GOT3 (cell line): ENCODE measurements around the gene ZNF582.
"Not testable (repeated sequence)": the region's sequence is repeated elsewhere in the genome, so short reads cannot be mapped to it uniquely, and the experiment has no call there.

Experiments used
- DNase-seq: peaks from one replicate; lab custom pipeline; 2025; ENCODE audit warnings: mixed read lengths; lab: John Stamatoyannopoulos, UW

The ZNF582 gene

DNA sequence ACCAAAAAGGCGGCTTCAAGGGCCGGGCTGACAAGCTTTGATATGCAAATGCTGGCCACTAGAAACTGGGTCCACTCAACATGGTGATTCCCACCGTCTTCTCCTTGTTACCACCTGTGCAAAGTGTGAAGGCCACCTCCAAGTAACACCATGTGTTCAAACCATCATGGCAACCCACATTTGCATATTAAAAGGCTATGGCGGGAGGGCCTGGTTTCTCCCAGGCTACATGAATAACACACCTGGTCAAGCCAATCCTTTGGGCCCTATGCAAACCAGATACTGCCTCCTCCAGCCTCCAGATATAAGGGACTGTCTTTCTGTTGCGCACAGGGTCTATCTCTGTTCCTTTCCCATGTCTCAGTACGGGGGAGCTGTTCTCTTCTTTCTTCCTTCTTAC, 42.1 kb downstream of the ZNF582 start:
- no peak for DNase-seq

DNA sequence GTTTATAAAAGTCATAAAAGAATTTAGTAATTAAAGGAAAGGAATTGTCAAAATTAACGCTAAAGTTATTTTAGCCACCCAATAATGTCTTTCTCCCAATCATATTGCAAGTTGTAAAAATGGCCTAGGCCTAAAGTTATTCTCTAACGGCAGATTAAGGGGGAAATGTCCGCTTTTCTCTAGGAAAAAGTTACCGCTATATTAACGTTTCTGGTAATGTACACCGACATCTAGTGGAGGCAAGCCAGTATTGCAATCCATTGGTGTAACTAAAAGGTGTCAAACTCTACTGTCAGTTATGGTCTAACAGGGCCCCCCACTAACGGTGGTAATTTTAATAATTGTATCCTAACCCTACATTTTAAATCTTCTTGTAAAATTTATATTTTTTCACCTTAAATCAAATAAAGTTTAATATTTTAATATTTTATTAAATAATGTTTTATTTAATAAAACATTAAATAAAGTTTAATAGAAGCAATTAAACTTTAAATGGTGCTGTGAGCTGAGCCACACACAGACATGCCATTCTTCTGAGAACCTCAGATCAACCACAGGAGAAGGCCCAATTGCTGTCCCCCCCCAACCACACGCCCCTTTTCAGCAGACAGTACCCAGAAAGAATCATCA, 42.8 kb downstream of the ZNF582 start:
- no peak for DNase-seq

DNA sequence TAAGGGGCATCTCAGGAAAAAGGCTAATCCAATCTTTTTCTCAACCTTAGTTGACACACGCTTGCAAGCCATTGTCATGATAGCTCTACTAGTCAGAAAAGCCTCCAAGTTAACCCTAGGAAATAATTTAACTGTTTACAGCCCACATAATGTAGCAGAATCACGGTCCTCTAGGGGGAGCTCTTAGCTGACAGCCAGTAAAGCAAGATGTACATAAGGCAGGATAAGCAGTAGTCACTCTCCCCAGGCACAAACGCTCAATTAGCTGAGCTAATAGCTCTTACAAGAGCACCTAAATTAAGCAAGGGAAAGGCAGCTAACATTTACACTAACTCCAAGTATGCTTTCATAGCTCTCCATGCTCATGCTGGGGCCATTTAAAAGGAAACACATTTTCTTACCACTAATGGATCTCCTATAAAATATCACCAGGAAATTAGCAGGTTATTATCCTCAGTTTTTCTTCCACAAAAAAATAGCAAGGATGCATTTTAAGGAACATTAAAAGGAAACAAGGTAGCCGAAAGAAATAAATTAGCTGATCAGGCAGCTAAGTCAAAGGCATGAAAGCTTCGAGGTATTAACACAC, 45.0 kb downstream of the ZNF582 start:
- DNase-seq: no peak

- DNase-seq: no peak
Measured at GRCh38 chr19:56347163-56347778, 46.1 kb downstream of the ZNF582 start.

DNA sequence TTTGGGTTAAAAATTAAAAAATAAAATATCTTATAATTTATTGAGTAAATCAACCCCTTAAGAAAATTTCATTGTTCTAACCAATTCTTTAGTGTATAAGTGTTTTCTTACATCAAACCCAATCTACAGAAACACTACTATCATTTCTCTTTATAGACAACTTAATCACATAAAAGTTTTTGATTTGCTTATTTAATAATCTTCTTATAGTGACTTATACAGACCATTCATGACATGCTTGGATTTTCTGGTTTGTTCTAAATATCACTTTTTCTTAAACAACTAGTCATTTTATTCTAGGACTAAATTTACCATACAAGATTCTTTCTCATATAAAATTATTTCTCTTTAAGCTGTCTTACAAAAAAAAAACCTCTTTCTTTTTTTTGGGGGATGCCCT, 51.4 kb downstream of the ZNF582 start:
- DNase-seq: no peak

DNA sequence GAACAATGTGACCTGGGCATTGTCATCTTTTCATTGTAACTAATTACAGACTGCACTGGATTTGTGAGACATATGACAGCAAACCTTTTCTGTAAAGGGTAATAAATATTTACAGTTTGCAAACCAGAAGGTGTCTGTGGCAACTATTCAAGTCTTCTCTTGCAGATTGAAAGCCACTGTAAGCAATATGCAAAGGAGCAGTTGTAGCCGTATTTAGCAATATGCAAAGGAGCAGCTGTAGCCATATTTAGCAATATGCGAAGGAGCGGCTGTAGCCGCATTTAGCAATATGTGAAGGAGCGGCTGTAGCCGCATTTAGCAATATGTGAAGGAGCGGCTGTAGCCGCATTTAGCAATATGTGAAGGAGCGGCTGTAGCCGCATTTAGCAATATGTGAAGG, 54.3 kb downstream of the ZNF582 start:
- DNase-seq: not testable (repeated sequence)

DNA sequence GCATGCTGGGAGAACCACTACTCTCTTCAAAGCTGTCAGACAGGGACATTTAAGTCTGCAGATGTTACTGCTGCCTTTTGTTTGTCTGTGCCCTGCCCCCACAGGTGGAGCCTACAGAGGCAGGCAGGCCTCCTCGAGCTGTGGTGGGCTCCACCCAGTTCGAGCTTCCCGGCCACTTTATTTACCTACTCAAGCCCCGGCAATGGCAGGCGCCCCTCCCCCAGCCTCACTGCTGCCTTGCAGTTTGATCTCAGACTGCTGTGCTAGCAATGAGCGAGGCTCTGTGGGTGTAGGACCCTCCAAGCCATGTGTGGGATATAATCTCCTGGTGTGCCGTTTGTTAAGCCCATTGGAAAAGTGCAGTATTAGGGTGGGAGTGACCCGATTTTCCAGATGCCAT, 56.3 kb downstream of the ZNF582 start:
- not testable (repeated sequence) for DNase-seq

GRCh38 chr19:56335371-56335770, 58.0 kb downstream of the ZNF582 start:
- not testable (repeated sequence) for DNase-seq

DNA sequence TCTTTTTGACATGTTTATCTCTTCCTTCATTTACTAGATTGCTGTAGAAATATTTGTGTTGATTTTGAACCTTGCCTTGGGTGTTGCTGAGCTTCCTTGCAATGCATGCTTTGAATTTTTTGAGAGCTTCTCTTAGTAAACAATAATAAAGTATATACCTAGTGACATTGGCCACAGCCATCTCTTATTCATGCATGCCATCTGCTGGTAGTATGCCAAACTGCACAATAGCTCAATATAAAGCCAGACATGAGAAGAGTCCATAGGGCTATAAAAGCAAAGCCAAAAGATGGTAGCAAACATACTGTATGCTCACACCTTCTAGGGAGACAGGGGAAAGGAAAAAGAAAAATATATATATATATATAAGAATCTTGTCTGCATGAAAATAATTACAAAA, 59.8 kb downstream of the ZNF582 start:
- DNase-seq: no peak
